HepG2 (cell line): ENCODE results near the gene SESN2. TPM values are rescaled to one million over a fixed set of nuclear protein-coding genes. Genes with fewer than 3 reads are reported as not detected.

ENCODE experiments used
- ATAC-seq: fragments of 200-7000 bp; cut with Tn5 transposase; 3 replicates; pipeline ENCODE4 v1.9.1; 2020; ENCODE audit warnings: mild to moderate bottlenecking, moderate library complexity
- BruUV-seq: library from RNA; stranded (reverse); fragments of 400-500 nt; replicated peaks from 2 replicates; lab custom pipeline; 2021; lab: Mats Ljungman, UMichigan
- CTCF ChIA-PET: fragments of 300-600 bp; formaldehyde crosslinking; extraction: SDS; loops from one replicate; lab custom pipeline; 2021; ENCODE audit warnings: low total read pairs, inconsistent platforms, low intra/inter-chr PET ratio; lab: Yijun Ruan, JAX
- POLR2A ChIA-PET: fragments of 350-600 bp; sonication (Branson Sonifier 250); formaldehyde crosslinking; loops from one replicate; lab custom pipeline; 2020; ENCODE audit warnings: antibody characterized with exemption, inconsistent platforms; lab: Yijun Ruan, JAX
- DNase-seq: peaks from one replicate; pipeline ENCODE4 v3.0.0-alpha.2; 2015; ENCODE audit warnings: low spot score
- FAIRE-seq: peaks from 3 replicates; lab custom pipeline; 2011; peaks lifted over from hg19 to GRCh38; lab: Jason Lieb, UNC
- H2AFZ ChIP-seq: one replicate; pipeline ENCODE4 v1.6.1; 2011; ENCODE audit warnings: low read length, inconsistent platforms
- H3K27ac ChIP-seq: fragments of 300-600 bp; 3 replicates; pipeline ENCODE4 v1.8.0; 2011; ENCODE audit warnings: mixed run types, mild to moderate bottlenecking, mixed read lengths, low read length, inconsistent platforms; ENCODE audit not compliant: insufficient read depth; ENCODE audit errors: extremely low read length
- H3K27me3 ChIP-seq, 2 experiments: fragments of 200-600 bp in 1 of 2; 2 replicates in 1 of 2; 3 replicates in 1 of 2; pipeline versions ENCODE4 v1.6.0 to v1.8.0; 2011; ENCODE audit warnings: low read length in 2 of 2, mild to moderate bottlenecking in 2 of 2, moderate library complexity in 2 of 2, inconsistent platforms in 1 of 2; ENCODE audit not compliant: insufficient read depth in 2 of 2, control insufficient read depth in 1 of 2
- H3K36me3 ChIP-seq, 2 experiments: fragments of 200-600 bp in 1 of 2; replicated peaks in 1 of 2; 2 replicates in 1 of 2; 3 replicates in 1 of 2; pipeline versions ENCODE4 v1.5.1 to v1.8.0; 2011; ENCODE audit warnings: low read length in 2 of 2, inconsistent platforms in 1 of 2; ENCODE audit not compliant: insufficient read depth in 2 of 2, control insufficient read depth in 1 of 2
- H3K4me1 ChIP-seq: 2 replicates; pipeline ENCODE4 v1.5.1; 2012; ENCODE audit warnings: low read length, inconsistent platforms; ENCODE audit not compliant: insufficient read depth
- H3K4me2 ChIP-seq: 2 replicates; pipeline ENCODE4 v1.6.0; 2011; ENCODE audit warnings: low read depth, low read length, inconsistent platforms
- H3K4me3 ChIP-seq, 3 experiments: fragments of 200-600 bp in 1 of 3; sonication (generic), shearing (Covaris generic) in 1 of 3; replicated peaks in 1 of 3; 2 replicates each; pipeline ENCODE4 v1.5.1; 2011 to 2016; ENCODE audit warnings: low read length in 3 of 3, inconsistent platforms in 2 of 3, low read depth in 2 of 3, mild to moderate bottlenecking in 2 of 3, control low read depth in 1 of 3, mixed read lengths in 1 of 3; ENCODE audit not compliant: insufficient read depth in 1 of 3
- H3K79me2 ChIP-seq: one replicate; pipeline ENCODE4 v1.6.1; 2011; ENCODE audit warnings: low read length, inconsistent platforms; ENCODE audit not compliant: insufficient read depth
- H3K9ac ChIP-seq: 2 replicates; pipeline ENCODE4 v1.6.0; 2011; ENCODE audit warnings: mild to moderate bottlenecking, low read depth, low read length, inconsistent platforms; ENCODE audit not compliant: insufficient read depth
- H3K9me3 ChIP-seq: 2 replicates; pipeline ENCODE4 v1.5.1; 2012; ENCODE audit warnings: mild to moderate bottlenecking, low read length
- H4K20me1 ChIP-seq: 2 replicates; pipeline ENCODE4 v1.6.0; 2011; ENCODE audit warnings: inconsistent platforms, mild to moderate bottlenecking, low read length, moderate library complexity; ENCODE audit not compliant: insufficient read depth
- GZF1 ChIP-seq: sonication (generic); formaldehyde crosslinking; IDR thresholded peaks from 2 replicates; pipeline ENCODE4 v1.5.1; 2020; ENCODE audit warnings: mild to moderate bottlenecking, missing genetic modification reagents
- MIER2 ChIP-seq: IDR thresholded peaks from 2 replicates; pipeline ENCODE4 v1.6.1; 2016; ENCODE audit warnings: missing biosample characterization, missing genetic modification reagents
- MYC ChIP-seq: sonication (generic); formaldehyde crosslinking; IDR thresholded peaks from 2 replicates; pipeline ENCODE4 v1.9.0; 2021; ENCODE audit warnings: missing genetic modification reagents, borderline replicate concordance
- RAD51 ChIP-seq: fragments of 450-650 bp; IDR thresholded peaks from 2 replicates; pipeline ENCODE4 v1.6.1; 2016; ENCODE audit warnings: borderline replicate concordance
- ZNF768 ChIP-seq: sonication (generic); formaldehyde crosslinking; IDR thresholded peaks from 2 replicates; pipeline ENCODE4 v1.4.0; 2020; ENCODE audit warnings: missing genetic modification reagents
- WGBS: methylation state at CpG from one replicate; pipeline ENCODE4 v1.1.6; 2017; ENCODE audit warnings: low lambda C conversion rate; 5-methylcytosine and 5-hydroxymethylcytosine counted together
- in situ Hi-C: cut with HindIII; loops from 2 replicates; pipeline ENCODE4 v1.10.0; 2017; ENCODE audit warnings: low pct_unique_long_range_greater_than_20kb; ENCODE audit not compliant: extremely low pct_ligation_motif_present
- intact Hi-C: fragments of 100-400 bp; cut with micrococcal nuclease; formaldehyde crosslinking; loops from one replicate; pipeline ENCODE4 v1.10.0; 2022; ENCODE audit not compliant: unreplicated experiment
- polyA plus RNA-seq, 8 experiments: library from polyadenylated mRNA; depleted of rRNA in 3 of 8; stranded (reverse) in 7 of 8; unstranded in 1 of 8; fragments of >200 nt; fragmentation: Illumina TruSeq in 4 of 8; extraction: Trizol in 4 of 8; gene quantifications; 2 replicates each; pipeline versions ENCODE4 v1.2.1 to v1.2.3, GENCODE V29; 2011 to 2016; ENCODE audit warnings: low read depth in 4 of 8, missing spikeins in 1 of 8, mixed read lengths in 1 of 8; ENCODE audit not compliant: insufficient read depth in 1 of 8
- total RNA-seq, 5 experiments: library from RNA; depleted of rRNA; stranded (reverse); fragments of >200 nt; fragmentation: Illumina TruSeq; extraction: Trizol; gene quantifications; 2 replicates each; pipeline ENCODE4 v1.2.3, GENCODE V29; 2016; ENCODE audit warnings: low read depth in 1 of 5
- TF ChIP-seq, protein P1 (sequence below): sonication (generic); formaldehyde crosslinking; IDR thresholded peaks from 2 replicates; pipeline ENCODE4 v1.8.0; 2022; ENCODE audit warnings: low read depth, missing genetic modification reagents
- TF ChIP-seq, protein P2 (sequence below): sonication (generic); formaldehyde crosslinking; IDR thresholded peaks from 2 replicates; pipeline ENCODE4 v1.4.0; 2020; ENCODE audit warnings: mild to moderate bottlenecking, missing genetic modification reagents, borderline replicate concordance
- TF ChIP-seq, protein P3 (sequence below): sonication (generic); formaldehyde crosslinking; IDR thresholded peaks from 2 replicates; pipeline ENCODE4 v1.8.0; 2022; ENCODE audit warnings: mild to moderate bottlenecking, missing genetic modification reagents; ENCODE audit not compliant: insufficient replicate concordance
- TF ChIP-seq, protein P4 (sequence below): sonication (generic); formaldehyde crosslinking; IDR thresholded peaks from 2 replicates; pipeline ENCODE4 v1.5.0; 2020; ENCODE audit warnings: mild to moderate bottlenecking, missing genetic modification reagents, borderline replicate concordance

Gene SESN2
- total and polyA plus RNA-seq, 2 of the 13 experiments (the other 11 are each of a cell fraction or from before 2014, with no cell fraction given): 13.2 to 19.1 TPM

DNA sequence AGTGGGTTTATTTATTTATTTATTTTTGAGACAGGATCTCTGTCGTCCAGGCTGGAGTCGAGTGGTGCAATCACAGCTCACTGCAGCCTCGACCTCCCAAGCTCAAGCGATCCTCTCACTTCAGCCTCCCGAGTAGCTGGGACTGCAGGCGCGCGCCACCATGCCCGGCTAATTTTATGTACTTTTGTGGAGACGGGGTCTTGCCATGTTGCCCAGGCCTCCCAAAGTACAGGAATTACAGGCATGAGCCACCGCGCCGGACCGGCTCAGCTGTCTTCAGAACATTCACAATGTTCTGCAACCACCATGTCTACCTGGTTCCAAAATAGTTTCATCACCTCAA, 26.1 kb upstream of the SESN2 start (continued):
- TF ChIP-seq, protein P1, sequence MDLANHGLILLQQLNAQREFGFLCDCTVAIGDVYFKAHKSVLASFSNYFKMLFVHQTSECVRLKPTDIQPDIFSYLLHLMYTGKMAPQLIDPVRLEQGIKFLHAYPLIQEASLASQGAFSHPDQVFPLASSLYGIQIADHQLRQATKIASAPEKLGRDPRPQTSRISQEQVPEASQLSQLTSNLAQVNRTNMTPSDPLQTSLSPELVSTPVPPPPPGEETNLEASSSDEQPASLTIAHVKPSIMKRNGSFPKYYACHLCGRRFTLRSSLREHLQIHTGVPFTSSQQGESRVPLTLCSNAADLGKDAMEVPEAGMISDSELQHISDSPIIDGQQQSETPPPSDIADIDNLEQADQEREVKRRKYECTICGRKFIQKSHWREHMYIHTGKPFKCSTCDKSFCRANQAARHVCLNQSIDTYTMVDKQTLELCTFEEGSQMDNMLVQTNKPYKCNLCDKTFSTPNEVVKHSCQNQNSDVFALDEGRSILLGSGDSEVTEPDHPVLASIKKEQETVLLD (CRISPR knock-in tag): no peak
- TF ChIP-seq, protein P2, sequence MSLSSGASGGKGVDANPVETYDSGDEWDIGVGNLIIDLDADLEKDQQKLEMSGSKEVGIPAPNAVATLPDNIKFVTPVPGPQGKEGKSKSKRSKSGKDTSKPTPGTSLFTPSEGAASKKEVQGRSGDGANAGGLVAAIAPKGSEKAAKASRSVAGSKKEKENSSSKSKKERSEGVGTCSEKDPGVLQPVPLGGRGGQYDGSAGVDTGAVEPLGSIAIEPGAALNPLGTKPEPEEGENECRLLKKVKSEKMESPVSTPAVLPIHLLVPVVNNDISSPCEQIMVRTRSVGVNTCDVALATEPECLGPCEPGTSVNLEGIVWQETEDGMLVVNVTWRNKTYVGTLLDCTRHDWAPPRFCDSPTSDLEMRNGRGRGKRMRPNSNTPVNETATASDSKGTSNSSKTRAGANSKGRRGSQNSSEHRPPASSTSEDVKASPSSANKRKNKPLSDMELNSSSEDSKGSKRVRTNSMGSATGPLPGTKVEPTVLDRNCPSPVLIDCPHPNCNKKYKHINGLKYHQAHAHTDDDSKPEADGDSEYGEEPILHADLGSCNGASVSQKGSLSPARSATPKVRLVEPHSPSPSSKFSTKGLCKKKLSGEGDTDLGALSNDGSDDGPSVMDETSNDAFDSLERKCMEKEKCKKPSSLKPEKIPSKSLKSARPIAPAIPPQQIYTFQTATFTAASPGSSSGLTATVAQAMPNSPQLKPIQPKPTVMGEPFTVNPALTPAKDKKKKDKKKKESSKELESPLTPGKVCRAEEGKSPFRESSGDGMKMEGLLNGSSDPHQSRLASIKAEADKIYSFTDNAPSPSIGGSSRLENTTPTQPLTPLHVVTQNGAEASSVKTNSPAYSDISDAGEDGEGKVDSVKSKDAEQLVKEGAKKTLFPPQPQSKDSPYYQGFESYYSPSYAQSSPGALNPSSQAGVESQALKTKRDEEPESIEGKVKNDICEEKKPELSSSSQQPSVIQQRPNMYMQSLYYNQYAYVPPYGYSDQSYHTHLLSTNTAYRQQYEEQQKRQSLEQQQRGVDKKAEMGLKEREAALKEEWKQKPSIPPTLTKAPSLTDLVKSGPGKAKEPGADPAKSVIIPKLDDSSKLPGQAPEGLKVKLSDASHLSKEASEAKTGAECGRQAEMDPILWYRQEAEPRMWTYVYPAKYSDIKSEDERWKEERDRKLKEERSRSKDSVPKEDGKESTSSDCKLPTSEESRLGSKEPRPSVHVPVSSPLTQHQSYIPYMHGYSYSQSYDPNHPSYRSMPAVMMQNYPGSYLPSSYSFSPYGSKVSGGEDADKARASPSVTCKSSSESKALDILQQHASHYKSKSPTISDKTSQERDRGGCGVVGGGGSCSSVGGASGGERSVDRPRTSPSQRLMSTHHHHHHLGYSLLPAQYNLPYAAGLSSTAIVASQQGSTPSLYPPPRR (CRISPR knock-in tag): 0 out of 2 replicates have a peak, but pooled peaks have one; percentile 21

DNA sequence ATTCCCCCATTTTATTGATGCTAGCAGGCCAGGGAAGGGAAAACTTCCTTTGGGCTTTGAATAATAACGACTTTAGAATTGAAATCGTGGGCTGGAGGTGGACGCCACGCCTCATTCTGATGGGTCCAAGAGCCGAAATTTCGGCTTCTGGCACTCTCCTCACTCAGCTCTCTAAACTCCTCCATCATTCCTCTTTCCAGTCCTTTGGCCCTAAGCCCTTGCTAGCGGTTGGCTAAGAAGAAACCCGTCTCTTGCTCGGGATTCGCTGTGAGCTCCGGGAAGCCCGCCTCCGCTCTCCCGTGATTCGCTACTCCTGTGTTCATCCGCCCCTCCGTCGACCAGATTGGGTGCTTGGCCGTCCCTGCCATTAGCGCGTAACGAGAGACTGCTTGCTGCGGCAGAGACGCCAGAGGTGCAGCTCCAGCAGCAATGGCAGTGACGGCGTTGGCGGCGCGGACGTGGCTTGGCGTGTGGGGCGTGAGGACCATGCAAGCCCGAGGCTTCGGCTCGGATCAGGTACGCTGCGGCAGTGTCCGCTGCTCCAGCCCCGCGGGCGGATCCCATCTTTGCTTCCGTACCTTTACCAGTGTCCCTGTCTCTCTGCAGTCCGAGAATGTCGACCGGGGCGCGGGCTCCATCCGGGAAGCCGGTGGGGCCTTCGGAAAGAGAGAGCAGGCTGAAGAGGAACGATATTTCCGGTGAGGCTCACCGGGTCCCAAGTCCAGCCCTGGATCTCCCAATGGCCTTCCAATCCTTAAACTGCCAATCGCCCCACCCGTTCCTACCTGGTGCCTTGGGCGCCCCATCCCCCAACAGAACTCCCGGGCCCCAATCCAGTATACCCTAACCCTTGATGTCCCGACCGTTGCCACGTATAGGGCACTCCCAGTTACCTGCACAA, 23.3 kb upstream of the SESN2 start, which contains the start of gene ATP5IF1:
TSS of gene ATP5IF1 (plus strand) at position 370 of the 901 bp plus-strand sequence. CDS start at position 430, 60 bp downstream.
- FAIRE-seq (peak; percentile 91), ATAC-seq (peak; percentile 96), DNase-seq (peak; percentile 96)
- Histone ChIP-seq H3K27me3 (peaks cover 0 to 2% of the 10 kb centered on the region in 2 experiments; a peak in 1 of 5 replicates), H3K9ac (peak within 1 kb of the TSS; percentile 92), H3K27ac (peak within 1 kb of the TSS; percentile 91), H3K36me3 (no peaks in the 10 kb centered on the region; a peak in 4 of 5 replicates), H3K9me3 (no peaks in the 10 kb centered on the region), H3K4me3 (peak within 1 kb of the TSS; percentile 82 to 95 (median 93)), H2AFZ (peak within 1 kb of the TSS; percentile 83), H3K79me2 (peaks cover 42% of the 10 kb centered on the region), H3K4me2 (peak within 1 kb of the TSS; percentile 94), H3K4me1 (peaks cover 40% of the 10 kb centered on the region), H4K20me1 (no peaks in the 10 kb centered on the region)
- TSS peak; percentile 75 for BruUV-seq
- WGBS: 1% methylated on average over 31 of the region's 60 CpGs
- intact Hi-C loops (no loop called here), in situ Hi-C loops (loop anchor here (25.0 kb wide), 1 partner anchor 351 kb away; the partner anchor contains the start of gene RAB42)
- CTCF ChIA-PET: no interaction called here
- POLR2A ChIA-PET: interaction anchor here (0.5 to 4.5 kb wide), 23 partner anchors 8 to 413 kb away, joined by 3 to 61 read pairs (median 5); partner anchors contain the start of genes EYA3, MED18, PHACTR4 and PPP1R8
- TF ChIP-seq MYC (CRISPR knock-in tag) (peak; percentile 70; the same call in 1 of the 2 replicates), ZNF768 (CRISPR knock-in tag) (peak; percentile 75; the same call in 1 of the 2 replicates), GZF1 (CRISPR knock-in tag) (0 out of 2 replicates have a peak, but pooled peaks have one; percentile 64), RAD51 (no peak), MIER2 (CRISPR knock-in tag) (no peak; the same call in 1 of the 2 replicates)
- TF ChIP-seq, protein P3, sequence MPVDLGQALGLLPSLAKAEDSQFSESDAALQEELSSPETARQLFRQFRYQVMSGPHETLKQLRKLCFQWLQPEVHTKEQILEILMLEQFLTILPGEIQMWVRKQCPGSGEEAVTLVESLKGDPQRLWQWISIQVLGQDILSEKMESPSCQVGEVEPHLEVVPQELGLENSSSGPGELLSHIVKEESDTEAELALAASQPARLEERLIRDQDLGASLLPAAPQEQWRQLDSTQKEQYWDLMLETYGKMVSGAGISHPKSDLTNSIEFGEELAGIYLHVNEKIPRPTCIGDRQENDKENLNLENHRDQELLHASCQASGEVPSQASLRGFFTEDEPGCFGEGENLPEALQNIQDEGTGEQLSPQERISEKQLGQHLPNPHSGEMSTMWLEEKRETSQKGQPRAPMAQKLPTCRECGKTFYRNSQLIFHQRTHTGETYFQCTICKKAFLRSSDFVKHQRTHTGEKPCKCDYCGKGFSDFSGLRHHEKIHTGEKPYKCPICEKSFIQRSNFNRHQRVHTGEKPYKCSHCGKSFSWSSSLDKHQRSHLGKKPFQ (CRISPR knock-in tag): no peak
- TF ChIP-seq, protein P4, sequence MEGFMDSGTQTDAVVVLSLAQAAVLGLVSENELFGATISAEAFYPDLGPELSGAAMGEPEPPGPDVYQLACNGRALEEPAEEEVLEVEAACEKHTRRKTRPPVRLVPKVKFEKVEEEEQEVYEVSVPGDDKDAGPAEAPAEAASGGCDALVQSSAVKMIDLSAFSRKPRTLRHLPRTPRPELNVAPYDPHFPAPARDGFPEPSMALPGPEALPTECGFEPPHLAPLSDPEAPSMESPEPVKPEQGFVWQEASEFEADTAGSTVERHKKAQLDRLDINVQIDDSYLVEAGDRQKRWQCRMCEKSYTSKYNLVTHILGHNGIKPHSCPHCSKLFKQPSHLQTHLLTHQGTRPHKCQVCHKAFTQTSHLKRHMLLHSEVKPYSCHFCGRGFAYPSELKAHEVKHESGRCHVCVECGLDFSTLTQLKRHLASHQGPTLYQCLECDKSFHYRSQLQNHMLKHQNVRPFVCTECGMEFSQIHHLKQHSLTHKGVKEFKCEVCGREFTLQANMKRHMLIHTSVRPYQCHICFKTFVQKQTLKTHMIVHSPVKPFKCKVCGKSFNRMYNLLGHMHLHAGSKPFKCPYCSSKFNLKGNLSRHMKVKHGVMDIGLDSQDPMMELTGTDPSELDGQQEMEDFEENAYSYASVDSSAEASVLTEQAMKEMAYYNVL: peak; percentile 84
